Neural progenitor cell (in vitro differentiated cells): ENCODE results near the gene NDUFB2.

ENCODE experiments used
- EZH2 ChIP-seq: fragments of 200-600 bp; sonication (generic); IDR thresholded peaks from 2 replicates; pipeline ENCODE4 v1.6.1; 2017; ENCODE audit warnings: antibody characterized with exemption, mild to moderate bottlenecking, moderate library complexity
- EZH2phosphoT487 ChIP-seq: fragments of 200-600 bp; sonication (generic); IDR thresholded peaks from 2 replicates; pipeline ENCODE4 v1.6.1; 2017; ENCODE audit warnings: antibody characterized with exemption
- TF ChIP-seq, protein P1 (sequence below): fragments of 200-600 bp; sonication (generic); IDR thresholded peaks from 2 replicates; pipeline ENCODE4 v1.5.1; 2017; ENCODE audit warnings: antibody characterized with exemption, mild to moderate bottlenecking

GRCh38 chr7:140714331-140715040 is 18.0 kb downstream of the NDUFB2 start:
- TF ChIP-seq, protein P1, sequence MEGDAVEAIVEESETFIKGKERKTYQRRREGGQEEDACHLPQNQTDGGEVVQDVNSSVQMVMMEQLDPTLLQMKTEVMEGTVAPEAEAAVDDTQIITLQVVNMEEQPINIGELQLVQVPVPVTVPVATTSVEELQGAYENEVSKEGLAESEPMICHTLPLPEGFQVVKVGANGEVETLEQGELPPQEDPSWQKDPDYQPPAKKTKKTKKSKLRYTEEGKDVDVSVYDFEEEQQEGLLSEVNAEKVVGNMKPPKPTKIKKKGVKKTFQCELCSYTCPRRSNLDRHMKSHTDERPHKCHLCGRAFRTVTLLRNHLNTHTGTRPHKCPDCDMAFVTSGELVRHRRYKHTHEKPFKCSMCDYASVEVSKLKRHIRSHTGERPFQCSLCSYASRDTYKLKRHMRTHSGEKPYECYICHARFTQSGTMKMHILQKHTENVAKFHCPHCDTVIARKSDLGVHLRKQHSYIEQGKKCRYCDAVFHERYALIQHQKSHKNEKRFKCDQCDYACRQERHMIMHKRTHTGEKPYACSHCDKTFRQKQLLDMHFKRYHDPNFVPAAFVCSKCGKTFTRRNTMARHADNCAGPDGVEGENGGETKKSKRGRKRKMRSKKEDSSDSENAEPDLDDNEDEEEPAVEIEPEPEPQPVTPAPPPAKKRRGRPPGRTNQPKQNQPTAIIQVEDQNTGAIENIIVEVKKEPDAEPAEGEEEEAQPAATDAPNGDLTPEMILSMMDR = no peak
- TF ChIP-seq EZH2phosphoT487 = no peak
- no peak for TF ChIP-seq EZH2
